ENCODE measurements around the gene ELMO2. TPM values are rescaled to one million over a fixed set of nuclear protein-coding genes. Genes with fewer than 3 reads are reported as not detected.

The ELMO2 gene
- total RNA-seq, 1 experiment from 2014 or later, result 38.5 TPM

DNA sequence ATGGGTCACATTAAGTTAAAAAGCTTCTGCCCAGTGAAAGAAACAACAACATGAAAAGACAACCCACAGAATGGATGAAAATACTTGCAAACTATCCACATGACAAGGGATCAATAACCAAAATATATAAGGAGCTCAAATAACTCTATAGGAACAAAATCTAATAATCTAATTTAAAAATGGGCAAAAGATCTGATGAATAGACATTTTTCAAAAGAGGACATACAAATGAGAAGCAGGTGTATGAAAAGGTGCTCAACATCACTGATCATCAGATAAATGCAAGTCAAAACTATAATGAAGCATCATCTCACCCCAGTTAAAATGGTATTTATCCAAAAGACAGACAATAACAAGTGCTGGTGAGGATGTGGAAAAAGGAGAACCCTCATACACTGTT lies 21.0 kb upstream of the ELMO2 start:
- H3K36me3 ChIP-seq (ENCODE audit: insufficient read depth, low read length, poor library complexity, severe bottlenecking), result no peaks in the 10 kb centered on the region
- BruUV-seq (replicated peaks), result no TSS peak
- no peak overlapping the region for H3K27ac ChIP-seq (ENCODE audit: low read depth, low read length, poor library complexity, severe bottlenecking)
- no peaks in the 10 kb centered on the region for H3K9me3 ChIP-seq (ENCODE audit: low read depth, low read length, poor library complexity, severe bottlenecking)
- peaks cover 86% of the 10 kb centered on the region for H3K27me3 ChIP-seq (replicated peaks; ENCODE audit: insufficient read depth, low read depth, low read length, poor library complexity)
- H3K4me1 ChIP-seq (ENCODE audit: insufficient read depth, low read length, poor library complexity, severe bottlenecking), result no peaks in the 10 kb centered on the region
- no peak overlapping the region for H3K4me3 ChIP-seq (ENCODE audit: low read depth, low read length, poor library complexity, severe bottlenecking)
- POLR2A ChIA-PET (ENCODE audit: low non-redundant PET), result no interaction called here
- intact Hi-C loops (cut with micrococcal nuclease; ENCODE audit: unreplicated experiment), result no loop called here
- DNase-seq (ENCODE audit: low spot score), result no peak
- CTCF ChIA-PET, result no interaction called here
- TF ChIP-seq, protein P1, sequence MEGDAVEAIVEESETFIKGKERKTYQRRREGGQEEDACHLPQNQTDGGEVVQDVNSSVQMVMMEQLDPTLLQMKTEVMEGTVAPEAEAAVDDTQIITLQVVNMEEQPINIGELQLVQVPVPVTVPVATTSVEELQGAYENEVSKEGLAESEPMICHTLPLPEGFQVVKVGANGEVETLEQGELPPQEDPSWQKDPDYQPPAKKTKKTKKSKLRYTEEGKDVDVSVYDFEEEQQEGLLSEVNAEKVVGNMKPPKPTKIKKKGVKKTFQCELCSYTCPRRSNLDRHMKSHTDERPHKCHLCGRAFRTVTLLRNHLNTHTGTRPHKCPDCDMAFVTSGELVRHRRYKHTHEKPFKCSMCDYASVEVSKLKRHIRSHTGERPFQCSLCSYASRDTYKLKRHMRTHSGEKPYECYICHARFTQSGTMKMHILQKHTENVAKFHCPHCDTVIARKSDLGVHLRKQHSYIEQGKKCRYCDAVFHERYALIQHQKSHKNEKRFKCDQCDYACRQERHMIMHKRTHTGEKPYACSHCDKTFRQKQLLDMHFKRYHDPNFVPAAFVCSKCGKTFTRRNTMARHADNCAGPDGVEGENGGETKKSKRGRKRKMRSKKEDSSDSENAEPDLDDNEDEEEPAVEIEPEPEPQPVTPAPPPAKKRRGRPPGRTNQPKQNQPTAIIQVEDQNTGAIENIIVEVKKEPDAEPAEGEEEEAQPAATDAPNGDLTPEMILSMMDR (conservative IDR thresholded peaks at IDR 0.05; ENCODE audit: low read depth, low read length), result no peak
- TF ChIP-seq EZH2 (IDR thresholded peaks at IDR 0.05; ENCODE audit: borderline replicate concordance, low read depth, low read length, poor library complexity, severe bottlenecking), result no peak

DNA sequence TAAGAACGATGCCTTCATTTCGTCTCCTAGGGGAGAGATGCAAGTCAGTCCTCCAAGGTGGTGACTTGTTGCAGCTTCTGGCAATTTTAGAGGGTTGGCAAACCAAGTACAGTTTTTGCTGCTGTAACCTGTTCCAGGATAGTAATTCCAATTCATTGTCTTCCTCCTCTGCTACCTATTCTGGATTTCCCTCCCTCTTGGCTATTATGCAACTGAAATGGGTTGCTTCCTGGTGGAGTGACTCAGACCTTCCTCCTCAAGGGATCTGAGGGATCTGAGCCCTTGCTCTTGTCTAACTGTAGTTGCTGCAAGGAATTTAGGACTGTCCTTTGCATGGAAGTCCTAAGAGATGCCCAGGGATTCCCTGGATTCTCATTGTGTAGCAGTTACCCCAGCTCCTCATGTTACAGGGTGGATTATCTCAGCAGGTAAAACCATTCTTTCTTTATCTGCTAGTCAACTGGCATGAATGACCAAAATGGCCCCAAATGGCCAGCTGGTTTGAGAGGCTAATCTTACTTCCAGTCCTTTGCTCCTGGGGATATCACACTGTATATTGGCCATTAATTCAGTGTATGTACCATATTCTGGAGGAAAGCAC lies 17.6 kb upstream of the ELMO2 start:
- TF ChIP-seq, protein P1 (conservative IDR thresholded peaks at IDR 0.05; ENCODE audit: low read depth, low read length), result no peak
- no peak for TF ChIP-seq EZH2 (IDR thresholded peaks at IDR 0.05; ENCODE audit: borderline replicate concordance, low read depth, low read length, poor library complexity, severe bottlenecking)
- no peak overlapping the region for H3K4me3 ChIP-seq (ENCODE audit: low read depth, low read length, poor library complexity, severe bottlenecking)
- H3K9me3 ChIP-seq (ENCODE audit: low read depth, low read length, poor library complexity, severe bottlenecking), result no peaks in the 10 kb centered on the region
- no peak overlapping the region for H3K27ac ChIP-seq (ENCODE audit: low read depth, low read length, poor library complexity, severe bottlenecking)
- DNase-seq (ENCODE audit: low spot score), result no peak
- POLR2A ChIA-PET (ENCODE audit: low non-redundant PET), result no interaction called here
- H3K36me3 ChIP-seq (ENCODE audit: insufficient read depth, low read length, poor library complexity, severe bottlenecking), result no peaks in the 10 kb centered on the region
- no TSS peak for BruUV-seq (replicated peaks)
- peaks cover 84% of the 10 kb centered on the region for H3K27me3 ChIP-seq (replicated peaks; ENCODE audit: insufficient read depth, low read depth, low read length, poor library complexity)
- no peaks in the 10 kb centered on the region for H3K4me1 ChIP-seq (ENCODE audit: insufficient read depth, low read length, poor library complexity, severe bottlenecking)
- CTCF ChIA-PET, result no interaction called here
- intact Hi-C loops (cut with micrococcal nuclease; ENCODE audit: unreplicated experiment), result no loop called here

DNA sequence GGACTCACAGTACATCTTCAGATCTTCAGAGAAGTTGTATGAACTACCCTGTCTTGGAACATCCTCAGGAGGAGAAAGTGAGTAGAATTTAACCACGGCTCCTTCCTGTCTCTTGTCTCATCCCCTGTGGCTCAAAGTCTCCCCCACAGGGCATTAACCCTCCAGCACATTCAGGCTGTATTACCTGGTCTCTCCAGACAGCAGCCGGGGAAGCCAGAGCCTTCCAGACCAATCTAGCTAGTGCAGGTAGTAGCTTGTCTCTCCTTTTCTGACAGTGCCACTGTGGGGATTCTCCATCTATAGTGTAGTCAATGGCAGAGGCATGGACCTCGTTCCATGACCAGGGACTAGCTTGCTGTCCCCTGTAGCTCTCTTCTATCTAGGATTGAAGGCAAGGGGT lies 16.9 kb upstream of the ELMO2 start:
- H3K27me3 ChIP-seq (replicated peaks; ENCODE audit: insufficient read depth, low read depth, low read length, poor library complexity), result peaks cover 87% of the 10 kb centered on the region
- no peaks in the 10 kb centered on the region for H3K4me1 ChIP-seq (ENCODE audit: insufficient read depth, low read length, poor library complexity, severe bottlenecking)
- ChIA-PET POLR2A (ENCODE audit: low non-redundant PET) (no interaction called here), CTCF (no interaction called here)
- no peak for DNase-seq (ENCODE audit: low spot score)
- no peak for TF ChIP-seq EZH2 (IDR thresholded peaks at IDR 0.05; ENCODE audit: borderline replicate concordance, low read depth, low read length, poor library complexity, severe bottlenecking)
- TF ChIP-seq, protein P1 (conservative IDR thresholded peaks at IDR 0.05; ENCODE audit: low read depth, low read length), result no peak
- no peak overlapping the region for H3K4me3 ChIP-seq (ENCODE audit: low read depth, low read length, poor library complexity, severe bottlenecking)
- H3K27ac ChIP-seq (ENCODE audit: low read depth, low read length, poor library complexity, severe bottlenecking), result no peak overlapping the region
- no peaks in the 10 kb centered on the region for H3K9me3 ChIP-seq (ENCODE audit: low read depth, low read length, poor library complexity, severe bottlenecking)
- intact Hi-C loops (cut with micrococcal nuclease; ENCODE audit: unreplicated experiment), result no loop called here
- BruUV-seq (replicated peaks), result no TSS peak
- H3K36me3 ChIP-seq (ENCODE audit: insufficient read depth, low read length, poor library complexity, severe bottlenecking), result no peaks in the 10 kb centered on the region

All from A673 (cell line).